Measurements from ENCODE around the gene TMEM61. TPM values are rescaled to one million over a fixed set of nuclear protein-coding genes. Genes with fewer than 3 reads are reported as not detected.

Gene TMEM61
- total RNA-seq, 1 donor from 2014 or later = not detected

DNA sequence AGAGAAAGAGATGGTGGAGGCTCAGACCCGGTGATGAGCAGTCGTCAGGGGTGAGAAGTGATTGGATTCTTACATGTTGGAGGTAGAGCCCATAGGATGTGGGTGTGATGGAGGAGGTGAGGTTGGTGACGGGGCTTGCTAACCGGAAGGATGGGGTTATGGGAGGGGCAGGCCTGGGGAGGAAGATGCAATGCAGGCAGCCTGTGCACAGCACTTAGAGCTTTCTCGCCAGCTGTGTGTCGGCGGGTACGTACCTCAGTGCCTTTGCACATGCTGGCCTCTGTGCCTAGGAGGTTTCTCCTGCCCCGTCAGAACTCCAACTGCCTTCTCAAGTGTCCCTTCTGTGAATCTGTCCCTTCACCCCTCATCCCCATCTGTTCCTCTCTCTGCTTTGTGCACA is 15.4 kb downstream of the TMEM61 start:
- H3K9me3 Mint-ChIP-seq (ENCODE audit: unreplicated experiment) = no peaks in the 10 kb centered on the region
- DNase-seq (ENCODE audit: low read depth) = no peak
- Histone ChIP-seq H3K27me3 (ENCODE audit: insufficient read depth, low read length) (peaks cover 30% of the 10 kb centered on the region), H3K4me1 (ENCODE audit: insufficient read depth, low read length) (peaks cover 7% of the 10 kb centered on the region), H3K9me3 (ENCODE audit: insufficient read depth, low read depth, low read length) (no peaks in the 10 kb centered on the region), H3K9ac (ENCODE audit: low read length) (no peak overlapping the region), H2AFZ (ENCODE audit: low read depth, low read length) (no peak overlapping the region), H3K79me2 (ENCODE audit: insufficient read depth, low read length) (no peaks in the 10 kb centered on the region), H3K4me2 (ENCODE audit: low read length) (peak overlapping the region; percentile 61), H4K20me1 (ENCODE audit: insufficient read depth, low read length) (no peaks in the 10 kb centered on the region), H3K36me3 (ENCODE audit: insufficient read depth, low read length) (no peaks in the 10 kb centered on the region), H3K27ac (ENCODE audit: low read depth, low read length) (no peak overlapping the region), H3K4me3 (ENCODE audit: insufficient read depth, low read depth, low read length) (no peak overlapping the region)
- H3K36me3 Mint-ChIP-seq (ENCODE audit: low read depth, unreplicated experiment) = peaks cover 1% of the 10 kb centered on the region
- no peak overlapping the region for H3K4me3 Mint-ChIP-seq (ENCODE audit: unreplicated experiment)
- H3K27ac Mint-ChIP-seq (ENCODE audit: unreplicated experiment) = peak overlapping the region; percentile 75
- H3K27me3 Mint-ChIP-seq (ENCODE audit: low read depth, unreplicated experiment) = peaks cover 61% of the 10 kb centered on the region
- TF ChIP-seq, protein P1, sequence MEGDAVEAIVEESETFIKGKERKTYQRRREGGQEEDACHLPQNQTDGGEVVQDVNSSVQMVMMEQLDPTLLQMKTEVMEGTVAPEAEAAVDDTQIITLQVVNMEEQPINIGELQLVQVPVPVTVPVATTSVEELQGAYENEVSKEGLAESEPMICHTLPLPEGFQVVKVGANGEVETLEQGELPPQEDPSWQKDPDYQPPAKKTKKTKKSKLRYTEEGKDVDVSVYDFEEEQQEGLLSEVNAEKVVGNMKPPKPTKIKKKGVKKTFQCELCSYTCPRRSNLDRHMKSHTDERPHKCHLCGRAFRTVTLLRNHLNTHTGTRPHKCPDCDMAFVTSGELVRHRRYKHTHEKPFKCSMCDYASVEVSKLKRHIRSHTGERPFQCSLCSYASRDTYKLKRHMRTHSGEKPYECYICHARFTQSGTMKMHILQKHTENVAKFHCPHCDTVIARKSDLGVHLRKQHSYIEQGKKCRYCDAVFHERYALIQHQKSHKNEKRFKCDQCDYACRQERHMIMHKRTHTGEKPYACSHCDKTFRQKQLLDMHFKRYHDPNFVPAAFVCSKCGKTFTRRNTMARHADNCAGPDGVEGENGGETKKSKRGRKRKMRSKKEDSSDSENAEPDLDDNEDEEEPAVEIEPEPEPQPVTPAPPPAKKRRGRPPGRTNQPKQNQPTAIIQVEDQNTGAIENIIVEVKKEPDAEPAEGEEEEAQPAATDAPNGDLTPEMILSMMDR (IDR thresholded peaks at IDR 0.05; ENCODE audit: insufficient read depth, low read depth, low read length) = no peak
- TF ChIP-seq EZH2 (IDR thresholded peaks at IDR 0.05; ENCODE audit: insufficient read depth, low read length) = no peak
- peaks cover 8% of the 10 kb centered on the region for H3K4me1 Mint-ChIP-seq (ENCODE audit: low read depth, unreplicated experiment)
- no peak for FAIRE-seq

DNA sequence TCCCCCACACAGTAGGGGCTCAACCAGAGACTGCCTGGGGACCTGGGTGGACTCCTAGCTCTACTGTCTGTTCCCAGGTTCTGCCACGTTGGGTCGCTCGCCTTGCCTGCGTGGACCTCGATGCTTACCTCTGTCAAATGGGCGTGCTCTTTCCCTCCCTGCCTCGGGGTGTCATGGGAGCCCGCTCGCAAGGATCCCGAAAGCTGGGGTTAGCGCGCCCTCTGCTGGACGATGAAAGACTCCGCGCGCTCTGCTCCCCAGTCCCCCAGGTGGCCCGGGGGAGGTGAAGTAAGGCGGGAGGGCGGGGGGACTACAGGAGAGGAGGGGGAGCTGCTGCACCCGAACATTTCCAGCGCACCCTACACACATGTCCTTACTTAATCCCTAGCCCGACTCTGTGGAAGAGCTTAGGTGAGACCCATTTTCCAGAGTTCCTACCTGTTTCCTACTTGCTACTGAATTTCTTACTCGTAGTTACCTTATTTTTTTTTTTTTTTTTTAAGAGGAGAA is 16.0 kb downstream of the TMEM61 start:
- H3K27me3 ChIP-seq (ENCODE audit: insufficient read depth, low read length) = peaks cover 30% of the 10 kb centered on the region

More for the DNA sequence above, 16.0 kb downstream of the TMEM61 start:
- Mint-ChIP-seq H3K9me3 (ENCODE audit: unreplicated experiment) (no peaks in the 10 kb centered on the region), H3K4me1 (ENCODE audit: low read depth, unreplicated experiment) (peaks cover 5% of the 10 kb centered on the region), H3K27ac (ENCODE audit: unreplicated experiment) (peak overlapping the region; percentile 75), H3K4me3 (ENCODE audit: unreplicated experiment) (peak overlapping the region; percentile 23), H3K36me3 (ENCODE audit: low read depth, unreplicated experiment) (peaks cover 1% of the 10 kb centered on the region), H3K27me3 (ENCODE audit: low read depth, unreplicated experiment) (peaks cover 57% of the 10 kb centered on the region)
- no peaks in the 10 kb centered on the region for H3K36me3 ChIP-seq (ENCODE audit: insufficient read depth, low read length)
- peak overlapping the region; percentile 61 for H3K4me2 ChIP-seq (ENCODE audit: low read length)
- H4K20me1 ChIP-seq (ENCODE audit: insufficient read depth, low read length) = no peaks in the 10 kb centered on the region
- DNase-seq (ENCODE audit: low read depth) (peak; percentile 20), FAIRE-seq (no peak)
- no peaks in the 10 kb centered on the region for H3K79me2 ChIP-seq (ENCODE audit: insufficient read depth, low read length)
- H3K9ac ChIP-seq (ENCODE audit: low read length) = no peak overlapping the region
- H3K27ac ChIP-seq (ENCODE audit: low read depth, low read length) = no peak overlapping the region
- TF ChIP-seq, protein P1 (IDR thresholded peaks at IDR 0.05; ENCODE audit: insufficient read depth, low read depth, low read length) = peak; percentile 57
- TF ChIP-seq EZH2 (IDR thresholded peaks at IDR 0.05; ENCODE audit: insufficient read depth, low read length) = peak; percentile 3
- H3K4me3 ChIP-seq (ENCODE audit: insufficient read depth, low read depth, low read length) = peak overlapping the region; percentile 24
- H3K4me1 ChIP-seq (ENCODE audit: insufficient read depth, low read length) = peaks cover 7% of the 10 kb centered on the region
- H2AFZ ChIP-seq (ENCODE audit: low read depth, low read length) = peak overlapping the region; percentile 53
- H3K9me3 ChIP-seq (ENCODE audit: insufficient read depth, low read depth, low read length) = no peaks in the 10 kb centered on the region
